GM18520 (cell line): ENCODE measurements around the gene FGGY.
"Not testable (repeated sequence)": the region's sequence is repeated elsewhere in the genome, so short reads cannot be mapped to it uniquely, and the experiment has no call there.

ENCODE experiments used
- ATAC-seq: cut with Tn5 transposase; IDR thresholded peaks from one replicate; pipeline ENCODE4 v1.9.1; 2021; ENCODE audit not compliant: unreplicated experiment

FGGY gene

GRCh38 chr1:59346429-59346828, 49.5 kb downstream of the FGGY start:
- no peak for ATAC-seq

- no peak for ATAC-seq
Observed at GRCh38 chr1:59349101-59349500, 52.2 kb downstream of the FGGY start.

- no peak for ATAC-seq
Observed at GRCh38 chr1:59350521-59350920, 53.6 kb downstream of the FGGY start.

GRCh38 chr1:59352065-59352464, 55.2 kb downstream of the FGGY start:
- ATAC-seq = no peak

- no peak for ATAC-seq
Observed at GRCh38 chr1:59353453-59353852, 56.6 kb downstream of the FGGY start.

DNA sequence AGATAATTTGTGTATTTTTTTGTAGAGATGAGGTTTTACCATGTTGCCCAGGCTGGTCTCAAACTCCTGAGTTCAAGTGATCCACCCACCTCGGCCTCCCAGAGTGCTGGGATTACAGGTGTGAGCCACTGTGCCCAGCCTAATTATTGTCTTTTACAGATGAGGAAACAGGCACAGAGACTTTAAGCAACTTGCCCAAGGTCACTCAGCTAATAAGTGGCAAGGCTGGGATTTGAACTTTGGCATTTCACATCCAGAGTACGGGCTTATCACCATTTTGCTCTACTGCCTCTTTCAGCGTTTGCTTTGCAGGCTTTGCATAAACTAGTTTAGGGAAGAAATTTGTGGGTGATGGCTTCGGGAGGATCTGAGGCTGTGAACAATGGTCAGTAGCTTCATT, 57.3 kb downstream of the FGGY start:
- not testable (repeated sequence) for ATAC-seq

- ATAC-seq = no peak
Observed at GRCh38 chr1:59354709-59355337, 57.9 kb downstream of the FGGY start.

DNA sequence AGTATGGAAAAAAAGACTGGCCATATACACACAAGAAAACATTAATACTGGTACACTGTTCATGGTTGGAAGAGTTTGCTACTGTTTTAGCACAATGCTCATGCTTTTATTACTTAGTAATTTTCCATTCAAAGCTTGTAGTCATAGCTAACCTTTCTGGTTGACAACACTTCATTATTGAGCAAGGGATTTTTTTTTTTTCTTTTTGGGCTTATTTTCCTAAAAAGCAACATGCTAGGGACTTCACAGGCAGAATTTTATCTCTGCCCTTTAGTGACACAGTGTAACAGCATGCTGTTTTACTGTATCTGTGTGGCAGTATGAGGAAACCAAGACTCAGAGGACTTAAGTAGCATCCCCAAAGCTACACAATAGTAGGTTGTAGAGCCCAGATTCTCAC, 58.5 kb downstream of the FGGY start:
- peak; percentile 49 for ATAC-seq

- ATAC-seq = no peak
Observed at GRCh38 chr1:59356627-59357026, 59.7 kb downstream of the FGGY start.

DNA sequence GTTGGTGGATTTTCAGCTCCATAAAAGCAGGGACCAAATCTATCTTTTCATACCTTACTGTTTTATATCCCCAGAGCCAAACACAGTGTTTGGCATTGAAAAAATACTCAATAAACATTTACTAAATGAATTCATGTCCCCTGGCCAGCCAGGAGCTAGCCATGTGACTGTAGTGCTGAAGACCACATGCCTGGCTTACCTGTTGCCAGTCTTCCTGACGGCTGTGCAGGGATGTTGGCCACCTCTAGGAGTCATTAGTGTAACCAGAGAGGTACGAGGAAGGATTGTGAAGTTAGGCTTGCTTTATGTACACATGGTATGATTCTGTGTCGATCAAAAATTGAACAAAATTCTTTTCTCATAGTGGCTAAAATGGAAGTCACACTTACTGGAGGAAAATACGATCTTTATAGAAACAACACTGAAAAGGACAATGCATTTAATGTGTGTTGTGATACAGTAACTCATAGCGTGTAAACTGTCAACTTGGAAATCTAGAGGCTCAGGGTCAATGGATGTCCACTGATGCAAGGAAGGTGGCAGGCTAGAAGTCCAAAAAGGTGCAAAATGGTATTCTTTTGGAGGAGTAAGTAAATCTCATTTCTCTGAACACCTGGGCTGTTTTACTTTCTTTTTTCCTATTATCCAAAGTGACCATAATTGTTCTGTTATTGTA, 60.9 kb downstream of the FGGY start:
- no peak for ATAC-seq

DNA sequence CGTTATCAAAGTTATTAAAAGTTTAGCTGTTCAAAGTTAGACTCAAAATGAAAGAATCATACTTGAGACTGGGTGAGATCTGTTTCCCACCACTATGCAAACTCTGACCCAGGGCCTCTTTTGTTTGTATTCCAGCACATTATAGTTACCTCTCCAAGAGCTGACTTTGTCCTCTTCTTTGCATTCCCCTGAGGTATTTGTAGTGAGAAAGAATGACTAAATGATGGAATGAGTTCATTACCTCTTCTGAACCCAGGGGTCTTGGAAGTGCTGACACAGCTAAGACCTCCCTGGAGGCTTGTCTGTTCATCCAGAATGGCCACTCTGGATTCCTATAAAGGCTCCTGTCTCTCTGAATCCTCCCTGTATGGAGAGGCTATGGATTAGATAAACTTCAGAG, 62.4 kb downstream of the FGGY start:
- no peak for ATAC-seq

DNA sequence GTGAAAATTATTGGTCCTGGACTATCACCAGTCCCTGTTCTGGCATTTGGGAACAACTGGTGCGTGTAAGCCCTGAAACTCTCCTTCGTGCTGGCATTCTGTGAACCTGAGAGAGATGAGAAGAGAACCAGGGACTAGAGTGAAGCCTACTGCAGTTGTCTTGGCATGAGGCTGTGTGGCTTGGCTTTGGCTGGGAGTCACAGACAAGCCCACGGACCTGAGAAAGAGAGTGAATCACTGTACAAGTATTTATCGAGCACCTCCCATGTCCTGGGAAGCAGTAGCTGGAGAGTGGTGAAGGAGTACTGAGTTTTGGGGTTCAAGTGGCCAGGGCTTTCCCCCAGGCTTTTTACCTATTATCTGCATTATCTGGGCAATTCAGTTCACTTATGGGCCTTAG, 63.3 kb downstream of the FGGY start:
- ATAC-seq = no peak

- no peak for ATAC-seq
Observed at GRCh38 chr1:59360729-59361128, 63.8 kb downstream of the FGGY start.

- no peak for ATAC-seq
Observed at GRCh38 chr1:59361766-59362165, 64.9 kb downstream of the FGGY start.

DNA sequence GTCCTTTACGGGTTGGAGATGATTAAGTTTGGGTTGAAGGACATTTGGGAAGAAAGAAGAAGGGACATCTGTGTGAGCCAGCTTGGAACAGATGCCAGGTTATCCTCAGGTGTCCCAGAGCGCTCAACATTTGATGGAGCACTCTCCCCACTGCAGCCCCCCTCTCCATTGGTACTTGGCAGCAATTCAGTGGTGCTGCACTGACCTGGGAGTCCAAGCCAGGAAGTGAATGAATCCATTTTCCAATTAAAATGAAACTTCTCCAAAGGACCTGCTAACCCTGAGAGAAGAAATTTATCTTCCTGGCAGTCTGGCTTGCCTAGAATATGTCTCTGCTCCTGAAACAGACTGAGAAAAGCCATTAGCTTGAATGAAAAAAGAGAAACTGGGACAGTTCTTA, 67.1 kb downstream of the FGGY start:
- no peak for ATAC-seq

DNA sequence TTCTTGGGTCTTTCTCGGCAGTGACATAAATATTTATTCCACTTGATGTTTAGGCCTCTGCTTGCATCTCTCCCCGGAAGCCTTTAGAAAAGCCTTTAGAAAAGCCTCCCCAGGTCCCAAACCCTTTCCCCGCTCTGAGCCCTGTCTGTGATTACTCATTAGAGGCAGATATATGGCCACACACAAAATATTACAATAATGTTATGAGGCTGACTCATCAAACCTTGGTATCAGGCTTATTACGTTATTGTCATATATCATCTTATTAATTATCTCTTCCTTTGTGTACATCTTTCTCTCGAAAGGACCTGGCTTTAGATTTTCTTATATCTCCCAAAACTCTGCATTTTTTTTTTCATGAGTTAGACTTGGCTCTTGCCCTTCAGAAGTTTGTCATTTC, 69.5 kb downstream of the FGGY start:
- ATAC-seq = no peak

DNA sequence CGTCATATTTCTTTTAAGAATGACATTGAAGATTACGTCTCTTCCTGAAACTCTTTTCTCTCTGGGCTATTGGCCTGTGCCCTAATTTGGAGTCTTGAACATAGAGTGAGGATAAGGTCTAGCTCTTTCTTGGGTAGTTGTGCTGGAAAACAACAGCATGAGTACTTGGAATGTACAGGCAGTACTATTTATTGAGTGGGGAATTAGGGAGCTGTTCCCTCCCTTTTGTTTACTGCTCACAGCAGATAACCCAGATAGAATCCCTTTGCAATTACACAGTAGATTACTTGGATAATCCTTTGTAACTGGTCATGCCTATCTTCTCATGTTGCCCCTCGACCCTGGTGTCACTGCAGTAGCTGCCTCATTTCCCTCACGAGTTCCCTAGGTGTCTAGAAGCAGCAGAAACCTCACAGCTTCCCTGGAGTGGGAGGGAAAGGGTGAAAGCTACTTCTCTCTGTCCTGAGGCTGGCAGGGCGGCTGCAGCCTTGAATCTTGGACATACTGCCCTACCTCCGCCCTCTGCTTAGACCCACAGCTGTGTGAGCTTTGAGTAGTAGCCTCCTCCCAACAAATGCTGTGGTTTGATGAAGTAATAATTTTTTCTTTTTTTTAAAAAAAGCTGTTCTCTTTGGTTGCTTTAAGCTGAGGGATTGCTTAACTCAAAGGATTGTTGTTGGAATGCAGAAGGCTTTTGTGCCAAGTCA, 70.6 kb downstream of the FGGY start:
- no peak for ATAC-seq

GRCh38 chr1:59368008-59368670, 71.2 kb downstream of the FGGY start:
- ATAC-seq = no peak

GRCh38 chr1:59375321-59376220, 78.7 kb downstream of the FGGY start:
- ATAC-seq = no peak

- ATAC-seq = no peak
Observed at GRCh38 chr1:59377350-59377904, 80.5 kb downstream of the FGGY start.
